ENCODE results near the gene USP15. TPM values are rescaled to one million over a fixed set of nuclear protein-coding genes. Genes with fewer than 3 reads are reported as not detected.

Gene USP15
- total RNA-seq, result 100 to 1,000 TPM; 161 to 171 TPM

GRCh38 chr12:62259993-62260732 lies at the start of gene USP15:
TSS of gene USP15 (plus strand) at chr12:62260404. CDS start at chr12:62260415, 11 bp downstream.

Other genes with a start within 250 kb of the USP15 start
- gene MON2, start 206.4 kb downstream of the USP15 start, total RNA-seq, result 10 to 100 TPM; 44.7 to 45.4 TPM

All from activated naive CD4-positive, alpha-beta T cell treated with anti-CD3 and anti-CD28 coated beads, Interleukin-2, amount 10 ng/mL, durations not matched to agents 5 hours and 36 hours (primary cell).